Measurements from ENCODE around the gene SNX14. TPM values are rescaled to one million over a fixed set of nuclear protein-coding genes. Genes with fewer than 3 reads are reported as not detected.

The SNX14 gene
- total and polyA plus RNA-seq, 2 of the 8 experiments (the other 6 are each of a cell fraction or from before 2014, with no cell fraction given) = 11.9 to 24.2 TPM

DNA sequence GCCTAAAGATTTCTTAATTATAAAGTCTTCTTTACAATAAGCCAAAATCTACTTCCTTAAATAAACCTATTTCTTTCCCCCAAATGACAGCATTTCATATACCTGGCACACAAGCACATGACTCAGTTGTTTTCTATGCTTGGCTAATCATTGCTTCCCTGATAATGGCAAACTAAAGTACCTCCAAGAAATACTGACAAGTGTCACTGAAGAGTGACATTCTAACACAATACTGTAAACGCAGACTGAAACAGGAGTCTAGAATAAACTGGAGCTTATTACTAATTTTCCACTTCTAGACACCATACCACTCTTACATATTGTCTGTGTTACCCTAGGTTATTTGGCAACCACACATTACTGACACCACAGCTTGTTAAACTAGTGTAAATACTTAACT is 34.7 kb upstream of the SNX14 start (continued):
- no peak for TF ChIP-seq KDM4A (IDR thresholded peaks at IDR 0.05; ENCODE audit: low read depth, low read length, severe bottlenecking)
- TF ChIP-seq FOSL1 (IDR thresholded peaks at IDR 0.05; ENCODE audit: insufficient read depth, low read depth, low read length) = no peak
- TF ChIP-seq EZH2 (IDR thresholded peaks at IDR 0.05; ENCODE audit: low read depth, low read length, severe bottlenecking) = no peak
- no peak for TF ChIP-seq HDAC2 (IDR thresholded peaks at IDR 0.05; ENCODE audit: borderline replicate concordance in 1 of 2, low read depth in 2 of 2, low read length in 2 of 2)

Data from H1 (cell line).